GM13977 (cell line): ENCODE data around the gene ROBO4.

ENCODE experiments used
- DNase-seq: peaks from one replicate; pipeline ENCODE4 v3.0.0; 2012; ENCODE audit warnings: low spot score
- in situ Hi-C: fragments of 300-500 bp; cut with MboI; formaldehyde crosslinking; loops from one replicate; pipeline ENCODE4 v1.12.0; 2022; ENCODE audit warnings: low sequenced_read_pairs, low pct_unique_long_range_greater_than_20kb, mixed read lengths, inconsistent platforms; ENCODE audit not compliant: unreplicated experiment
- TF ChIP-seq, protein P1 (sequence below): IDR thresholded peaks from 2 replicates; pipeline ENCODE4 v1.5.1; 2012; ENCODE audit warnings: mild to moderate bottlenecking, control low read depth; ENCODE audit not compliant: insufficient read depth; ENCODE audit errors: extremely low read depth, missing control alignments

ROBO4 gene

DNA sequence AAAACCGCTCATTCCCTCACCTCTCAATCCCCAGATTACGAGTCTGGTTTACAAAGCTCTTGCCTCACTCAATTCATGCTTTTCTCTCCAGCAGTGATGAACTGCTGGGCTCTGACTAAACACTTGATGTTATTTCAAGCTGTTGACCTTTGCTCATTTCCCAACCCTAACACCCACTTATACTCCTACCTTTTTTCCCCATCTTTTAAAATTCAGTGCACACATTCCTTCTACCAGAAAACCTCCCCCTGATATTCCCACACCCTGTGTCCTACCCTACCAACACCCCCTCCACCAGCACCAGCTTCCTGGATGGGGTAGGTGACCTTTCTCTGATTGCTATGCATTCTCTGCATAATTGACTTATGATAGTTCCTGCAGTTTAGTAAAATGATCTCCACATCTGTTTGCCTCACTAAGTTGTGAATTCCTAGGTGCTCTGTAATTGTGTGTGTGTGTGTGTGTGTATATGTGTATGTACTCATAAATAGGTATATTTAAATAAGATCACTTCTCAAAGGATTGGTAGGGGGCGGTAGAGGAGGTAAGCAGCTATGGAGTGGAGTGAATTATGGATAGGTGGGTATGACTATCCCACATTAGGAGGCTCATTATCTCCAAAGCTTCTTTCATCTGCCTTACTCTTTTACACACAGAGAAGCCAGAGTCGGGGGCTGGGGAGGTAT, 37.3 kb upstream of the ROBO4 start:
- TF ChIP-seq, protein P1, sequence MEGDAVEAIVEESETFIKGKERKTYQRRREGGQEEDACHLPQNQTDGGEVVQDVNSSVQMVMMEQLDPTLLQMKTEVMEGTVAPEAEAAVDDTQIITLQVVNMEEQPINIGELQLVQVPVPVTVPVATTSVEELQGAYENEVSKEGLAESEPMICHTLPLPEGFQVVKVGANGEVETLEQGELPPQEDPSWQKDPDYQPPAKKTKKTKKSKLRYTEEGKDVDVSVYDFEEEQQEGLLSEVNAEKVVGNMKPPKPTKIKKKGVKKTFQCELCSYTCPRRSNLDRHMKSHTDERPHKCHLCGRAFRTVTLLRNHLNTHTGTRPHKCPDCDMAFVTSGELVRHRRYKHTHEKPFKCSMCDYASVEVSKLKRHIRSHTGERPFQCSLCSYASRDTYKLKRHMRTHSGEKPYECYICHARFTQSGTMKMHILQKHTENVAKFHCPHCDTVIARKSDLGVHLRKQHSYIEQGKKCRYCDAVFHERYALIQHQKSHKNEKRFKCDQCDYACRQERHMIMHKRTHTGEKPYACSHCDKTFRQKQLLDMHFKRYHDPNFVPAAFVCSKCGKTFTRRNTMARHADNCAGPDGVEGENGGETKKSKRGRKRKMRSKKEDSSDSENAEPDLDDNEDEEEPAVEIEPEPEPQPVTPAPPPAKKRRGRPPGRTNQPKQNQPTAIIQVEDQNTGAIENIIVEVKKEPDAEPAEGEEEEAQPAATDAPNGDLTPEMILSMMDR = no peak
- DNase-seq = no peak
- in situ Hi-C loops = no loop called here

DNA sequence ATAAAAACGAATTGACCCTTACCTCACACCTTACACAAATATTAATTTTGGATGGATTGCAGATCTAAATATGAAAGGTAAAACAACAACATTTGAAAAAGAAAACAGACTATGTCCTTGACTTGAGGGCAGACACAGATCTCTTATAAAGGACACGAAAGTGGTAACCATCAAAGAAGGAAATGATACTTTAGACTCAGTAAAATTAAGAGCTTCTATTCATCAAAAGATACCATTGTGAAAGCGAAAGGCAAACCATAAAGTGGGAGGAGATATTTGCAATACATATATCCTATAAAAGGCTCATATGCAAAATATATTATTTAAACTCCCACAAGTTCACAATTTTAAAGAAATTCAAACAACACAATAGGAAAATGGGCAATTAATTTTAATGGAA, 33.1 kb upstream of the ROBO4 start:
- no peak for DNase-seq
- TF ChIP-seq, protein P1 = no peak
- in situ Hi-C loops = no loop called here

DNA sequence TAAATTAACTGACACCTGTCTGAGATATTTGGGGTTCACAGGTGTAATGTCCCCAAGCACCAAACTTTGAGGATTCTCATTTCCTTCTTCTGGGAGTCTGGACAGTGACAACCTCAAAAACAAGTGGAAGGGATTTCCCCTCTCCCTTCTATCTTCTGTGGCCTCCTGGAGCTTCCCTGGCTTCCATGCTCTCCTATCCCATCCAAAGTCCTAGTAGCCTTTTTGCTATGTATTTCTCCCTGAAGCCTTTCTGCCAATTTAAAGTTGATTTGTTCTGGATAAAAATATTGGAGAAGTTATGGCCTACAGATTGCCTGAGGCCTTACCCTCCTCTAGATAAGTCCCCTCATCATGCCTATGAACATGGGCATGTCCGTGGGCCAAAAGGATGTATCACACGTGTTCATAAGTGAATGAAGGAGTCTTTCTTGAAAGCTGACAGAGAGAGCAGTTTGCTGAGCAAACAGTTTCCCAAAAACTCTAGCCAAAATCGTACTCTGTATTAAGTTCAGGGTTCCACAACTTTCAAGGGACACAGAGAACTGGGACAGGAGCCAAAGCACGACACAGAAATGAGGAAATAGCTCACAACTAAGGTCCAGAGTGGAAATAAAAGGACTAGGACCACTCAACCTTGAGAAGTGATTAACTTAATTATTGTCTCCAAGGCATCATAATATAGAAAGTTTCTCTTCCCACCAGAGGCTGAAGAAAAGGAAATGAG, 31.4 kb upstream of the ROBO4 start:
- no peak for DNase-seq
- in situ Hi-C loops = no loop called here
- TF ChIP-seq, protein P1 = no peak

DNA sequence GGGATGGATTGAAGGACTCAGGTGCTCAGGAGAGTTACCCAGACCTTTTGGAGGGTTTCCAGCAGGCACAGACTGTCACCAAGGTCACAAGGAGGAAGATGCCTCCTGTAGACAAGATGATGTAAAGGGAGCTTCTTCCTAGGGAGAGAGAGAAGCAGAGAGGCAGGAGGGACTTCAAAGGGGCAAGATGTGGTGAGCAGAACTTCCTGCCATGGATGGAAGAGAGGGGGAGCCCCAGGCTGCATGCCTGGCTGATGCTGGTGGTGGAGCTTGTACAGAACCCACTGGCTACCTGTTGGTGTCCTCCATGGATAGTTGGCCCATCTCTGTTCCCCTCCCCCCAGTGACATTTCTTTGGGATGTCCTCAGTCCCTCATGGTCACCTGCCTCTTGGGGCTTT, 25.6 kb upstream of the ROBO4 start:
- no peak for DNase-seq
- TF ChIP-seq, protein P1 = no peak
- in situ Hi-C loops = no loop called here

DNA sequence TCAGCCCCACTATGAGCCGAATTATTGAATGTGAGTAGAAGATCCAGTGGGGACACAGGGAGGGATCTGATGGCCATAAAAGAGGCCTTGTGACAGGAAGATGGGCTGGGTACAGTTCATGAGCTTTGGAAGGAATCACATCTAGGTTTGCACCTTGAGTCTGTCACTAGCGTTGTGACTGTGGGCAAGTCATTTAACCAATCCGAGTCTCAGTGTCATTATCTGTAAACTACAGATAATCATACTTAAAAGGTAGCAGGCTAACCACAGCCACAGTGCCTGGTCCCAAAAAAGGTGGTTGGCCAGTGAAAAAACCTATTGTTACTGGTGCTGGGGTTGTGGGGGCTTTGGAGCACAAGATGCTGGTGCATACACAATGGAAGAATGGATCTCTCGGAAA, 25.2 kb upstream of the ROBO4 start:
- no peak for DNase-seq
- in situ Hi-C loops = no loop called here
- TF ChIP-seq, protein P1 = no peak

DNA sequence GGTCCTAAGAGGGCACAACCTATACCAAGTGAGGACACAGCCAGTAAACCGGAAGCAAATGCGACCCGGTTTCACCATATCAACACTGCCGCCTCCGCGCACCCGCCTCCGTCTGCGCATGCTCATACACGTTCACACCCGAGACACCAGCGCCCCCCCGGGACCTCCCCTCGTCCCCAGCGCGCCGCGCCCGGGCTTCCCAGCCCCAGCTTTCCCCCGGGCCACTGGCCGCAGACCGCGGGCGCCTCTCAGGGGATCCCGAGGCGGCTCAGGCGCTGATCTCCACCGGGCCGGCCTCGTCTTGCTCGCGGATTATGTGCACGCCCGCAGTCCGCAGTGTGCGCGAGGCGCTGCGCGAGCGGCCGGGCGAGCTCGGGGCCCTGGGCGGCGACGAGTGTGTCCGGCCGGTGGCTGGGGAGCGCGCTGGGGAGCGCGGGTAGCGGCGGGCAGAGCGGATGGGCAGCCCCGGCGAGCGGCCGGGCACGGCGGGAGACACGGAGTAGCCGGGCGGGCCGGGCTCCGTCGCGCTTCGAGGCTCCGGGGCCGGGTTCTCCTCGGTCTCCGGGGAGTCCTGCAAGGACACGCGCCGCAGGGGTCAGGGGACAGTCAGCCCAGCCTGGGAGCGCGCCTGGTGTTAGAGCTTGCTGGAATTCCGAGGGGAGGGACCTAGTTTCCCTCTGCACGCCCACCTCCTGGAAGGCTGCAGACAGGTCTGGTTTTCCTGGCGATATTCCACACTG, 23.4 kb upstream of the ROBO4 start:
- DNase-seq = peak; percentile 83
- in situ Hi-C loops = no loop called here

More for the DNA sequence above, 23.4 kb upstream of the ROBO4 start:
- TF ChIP-seq, protein P1 = no peak
